GM19239 (cell line): ENCODE measurements around the gene MAGI1.

ENCODE experiments used
- DNase-seq: peaks from one replicate; pipeline ENCODE4 v3.0.0; 2011; ENCODE audit warnings: low spot score; ENCODE audit not compliant: insufficient read length
- FAIRE-seq: peaks from 2 replicates; lab custom pipeline; 2011; peaks lifted over from hg19 to GRCh38; lab: Jason Lieb, UNC

MAGI1 gene

DNA sequence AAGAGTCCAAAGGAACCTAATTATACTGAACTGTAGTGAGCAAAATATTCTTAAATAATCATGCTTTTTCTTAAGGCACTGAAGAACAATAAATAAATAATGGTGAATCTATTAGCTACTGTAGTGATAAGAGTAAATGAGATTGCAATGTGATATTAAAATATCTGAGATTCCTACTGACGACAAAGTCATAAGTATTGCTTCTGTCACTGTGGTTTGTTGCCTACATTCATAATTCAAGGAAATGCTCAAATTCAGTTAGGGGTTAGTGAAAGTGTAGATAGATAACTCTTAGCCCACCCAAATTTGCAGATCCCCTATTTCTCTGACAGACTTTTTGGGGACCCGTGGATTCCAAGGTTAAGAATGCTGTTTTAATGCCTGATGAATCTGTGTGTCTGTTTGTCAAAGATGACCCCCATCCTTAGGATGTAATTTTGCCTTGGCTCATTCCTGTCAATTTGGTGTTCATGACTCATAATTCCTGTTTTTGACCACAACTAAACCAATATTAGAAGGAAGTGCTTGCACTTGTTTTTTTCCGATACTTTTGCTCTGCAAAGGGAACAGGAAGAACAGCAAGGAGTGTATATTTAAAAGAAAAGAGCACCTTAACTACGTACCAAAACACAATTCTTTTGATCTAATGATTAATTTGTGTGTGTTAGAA is 86.7 kb downstream of the MAGI1 start:
- no peak for DNase-seq
- no peak for FAIRE-seq

DNA sequence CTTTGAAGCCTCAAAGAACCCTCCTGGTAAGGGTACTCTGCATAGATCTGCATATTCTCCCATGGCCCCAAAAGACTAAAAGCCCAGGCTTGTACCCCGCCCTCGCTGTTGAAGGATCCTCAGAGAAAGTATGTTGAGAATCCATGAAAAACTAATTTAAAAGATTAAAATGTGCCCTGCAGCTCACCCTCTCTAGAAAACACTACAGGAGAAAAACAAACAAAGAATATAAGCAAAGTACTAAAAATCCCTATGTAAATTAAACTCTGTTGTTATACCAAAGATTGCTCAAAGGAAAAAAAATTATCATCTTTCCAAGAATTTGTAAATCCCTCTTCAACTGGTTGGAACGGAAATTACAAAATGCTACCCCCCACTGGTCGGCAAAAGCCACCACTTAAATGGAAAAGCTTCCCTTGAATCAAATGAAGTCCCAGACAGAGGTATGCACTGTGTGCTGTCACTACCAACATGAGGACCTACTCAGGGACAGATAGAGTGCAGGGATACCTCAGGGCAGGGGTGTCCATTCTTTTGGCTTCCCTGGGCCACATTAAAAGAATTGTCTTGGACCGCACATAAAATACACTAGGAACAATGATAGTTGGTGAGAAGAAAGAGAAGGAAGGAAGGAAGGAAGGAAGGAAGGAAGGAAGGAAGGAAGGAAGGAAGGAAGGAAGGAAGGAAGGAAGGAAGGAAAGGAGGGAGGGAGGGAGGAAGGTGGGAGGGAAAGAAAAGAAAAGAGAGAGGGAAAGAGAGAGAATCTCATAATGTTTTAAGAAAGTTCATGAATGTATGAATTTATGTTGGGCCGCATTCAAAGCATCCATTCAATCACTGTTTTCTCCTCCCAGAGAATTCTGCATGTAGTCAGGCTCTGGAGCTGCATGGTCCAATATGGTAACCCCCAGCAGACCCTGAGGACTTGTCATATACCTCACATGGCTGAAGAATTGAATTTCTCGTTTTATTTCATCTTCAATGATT is 88.1 kb downstream of the MAGI1 start:
- FAIRE-seq = no peak
- no peak for DNase-seq

DNA sequence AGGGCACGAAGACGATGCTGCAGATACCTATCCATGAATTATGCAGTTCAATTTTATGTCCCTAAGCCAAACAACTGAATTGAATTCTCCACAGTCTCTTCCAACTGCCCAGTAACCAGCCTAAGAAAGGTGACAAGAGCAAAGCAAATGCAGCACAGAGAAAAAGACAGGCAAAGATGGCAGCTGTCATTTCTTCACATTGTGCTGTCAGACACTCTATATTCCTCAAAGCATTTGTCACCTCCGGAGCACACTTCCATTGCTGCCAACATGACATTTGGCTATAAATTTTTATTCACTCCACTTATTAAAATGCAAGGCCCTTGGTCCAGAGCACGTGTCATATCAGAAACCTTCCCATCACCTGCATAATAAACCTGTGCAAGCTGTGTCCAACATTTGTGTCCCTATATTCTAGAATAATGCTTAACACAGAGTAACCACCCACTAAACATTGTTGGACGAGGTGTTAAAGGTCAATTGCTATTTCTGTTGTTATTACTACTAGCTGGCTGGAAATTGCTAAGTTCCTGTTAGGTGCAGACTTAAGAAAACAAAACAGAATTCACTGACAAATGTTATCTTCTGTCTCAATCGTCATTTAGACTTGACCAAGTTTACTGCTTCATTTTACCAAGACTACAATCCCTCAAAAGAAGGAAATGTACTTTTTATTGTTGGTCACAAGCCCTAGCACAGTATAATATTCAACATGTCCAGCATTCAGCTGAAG is 89.7 kb downstream of the MAGI1 start:
- DNase-seq (no peak), FAIRE-seq (no peak)

DNA sequence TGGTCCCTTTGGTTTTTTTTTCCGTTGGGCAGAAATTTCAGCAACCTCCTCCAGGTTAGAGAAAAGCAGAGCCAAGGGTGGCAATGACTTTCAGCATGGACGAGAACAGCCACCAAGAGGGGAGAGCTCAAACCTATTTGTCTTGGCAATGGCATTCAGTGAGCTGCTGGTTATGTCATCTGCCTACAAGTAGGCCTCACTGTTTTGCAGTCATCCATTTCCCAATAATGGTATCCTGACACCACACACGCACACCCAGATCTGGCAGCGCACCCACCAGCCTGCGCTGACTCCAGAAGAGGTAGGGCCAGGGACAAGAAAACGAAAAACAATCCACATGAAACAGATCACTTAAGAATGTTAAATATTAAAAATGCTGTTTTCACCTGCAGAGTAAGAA is 92.3 kb downstream of the MAGI1 start:
- FAIRE-seq = no peak

DNA sequence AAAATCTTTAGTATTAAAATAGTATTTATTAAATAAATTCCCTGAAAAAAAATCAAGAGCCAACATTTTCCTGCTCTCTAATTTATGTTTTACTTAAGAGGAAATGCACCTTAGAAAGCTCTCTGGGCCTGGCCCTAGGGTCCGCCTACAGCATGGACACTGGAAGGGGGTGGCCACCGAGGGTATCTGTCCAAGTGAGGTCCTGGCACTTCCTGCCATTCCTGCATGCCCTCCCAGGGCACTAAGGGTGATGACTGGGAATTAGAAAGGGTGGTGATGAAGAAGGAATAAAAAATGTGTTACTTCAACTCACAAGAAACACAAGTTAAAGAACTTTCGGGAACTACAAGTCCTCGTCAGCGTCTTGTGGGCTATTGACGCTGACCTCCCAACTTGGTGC is 92.8 kb downstream of the MAGI1 start:
- DNase-seq (no peak), FAIRE-seq (no peak)

More for the DNA sequence above, 92.3 kb downstream of the MAGI1 start:
- no peak for DNase-seq

DNA sequence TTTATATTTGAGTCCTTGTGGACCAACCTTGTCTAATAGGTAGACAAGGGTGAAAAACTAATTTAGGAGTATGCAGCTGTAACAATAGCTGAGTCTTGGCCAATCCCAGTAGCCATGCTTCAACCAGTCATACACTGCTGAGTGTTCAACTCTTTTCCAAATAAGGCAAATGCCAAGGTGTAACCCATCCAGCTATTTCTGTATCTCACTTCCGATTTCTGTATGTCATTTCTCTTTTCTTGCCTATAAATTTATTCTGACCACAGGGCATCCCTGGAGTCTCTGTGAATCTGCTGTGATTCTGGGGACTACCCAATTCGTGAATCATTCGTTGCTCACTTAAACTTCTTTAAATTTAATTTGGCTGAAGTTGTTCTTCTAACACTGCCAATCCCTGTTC is 93.2 kb downstream of the MAGI1 start:
- DNase-seq = no peak
- no peak for FAIRE-seq

DNA sequence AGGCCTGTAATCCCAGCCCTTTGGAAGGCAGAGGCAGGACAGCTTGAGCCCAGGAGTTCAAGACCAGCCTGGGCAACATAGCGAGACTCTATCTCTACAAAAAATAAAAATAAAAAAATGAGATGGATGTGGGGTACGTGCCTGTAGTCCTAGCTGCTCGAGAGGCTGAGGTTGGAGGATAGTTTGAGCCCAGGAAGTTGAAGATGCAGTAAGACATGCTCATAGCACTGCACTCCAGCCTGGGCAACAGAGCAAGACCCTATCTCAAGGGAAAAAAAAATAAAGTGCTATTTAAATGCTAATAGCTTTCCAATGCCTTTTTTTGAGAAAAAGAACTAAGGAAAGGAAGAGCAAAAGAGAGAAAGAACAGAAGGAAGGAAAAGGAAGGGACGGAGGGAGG is 94.5 kb downstream of the MAGI1 start:
- FAIRE-seq (no peak), DNase-seq (no peak)

DNA sequence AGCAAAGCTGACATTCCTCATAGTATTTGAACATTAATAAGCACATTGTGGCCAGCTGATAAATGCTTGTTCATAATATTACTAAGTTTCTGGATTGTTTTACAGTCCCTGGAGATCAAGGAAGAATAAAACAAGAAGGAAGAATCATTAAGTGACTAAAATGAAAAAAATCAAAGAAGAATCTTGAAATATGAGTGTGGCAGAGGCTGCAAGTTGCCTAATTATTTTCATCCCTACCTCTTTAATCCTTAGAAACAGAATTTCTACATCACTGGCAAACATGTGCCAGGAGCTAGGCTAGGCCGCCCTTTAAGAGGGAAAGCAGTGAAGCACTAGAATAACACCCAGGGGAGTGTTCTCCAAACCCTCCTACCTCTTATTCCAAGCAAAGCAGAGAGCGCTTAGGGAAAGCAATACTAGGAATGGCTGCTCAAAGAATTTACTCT is 98.9 kb downstream of the MAGI1 start:
- DNase-seq = no peak
- no peak for FAIRE-seq

DNA sequence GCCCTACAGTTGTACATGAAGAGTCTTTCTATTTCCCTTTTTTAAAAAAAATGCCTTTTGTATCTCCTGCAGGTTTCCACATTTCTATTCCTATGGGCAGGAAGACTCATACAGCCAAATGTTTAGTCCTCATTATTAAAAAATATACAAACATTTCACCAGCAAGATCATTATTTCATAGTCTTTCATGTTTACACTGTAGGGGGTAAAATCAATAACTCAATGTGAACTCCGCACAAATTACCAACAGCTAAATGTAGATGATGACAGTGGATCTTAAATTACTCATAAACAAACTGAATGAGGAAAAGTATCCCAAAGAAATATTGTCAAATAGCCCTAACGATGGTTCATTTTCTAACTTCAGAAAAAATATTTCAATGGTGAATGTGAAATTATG is 99.5 kb downstream of the MAGI1 start:
- FAIRE-seq = no peak
- no peak for DNase-seq

DNA sequence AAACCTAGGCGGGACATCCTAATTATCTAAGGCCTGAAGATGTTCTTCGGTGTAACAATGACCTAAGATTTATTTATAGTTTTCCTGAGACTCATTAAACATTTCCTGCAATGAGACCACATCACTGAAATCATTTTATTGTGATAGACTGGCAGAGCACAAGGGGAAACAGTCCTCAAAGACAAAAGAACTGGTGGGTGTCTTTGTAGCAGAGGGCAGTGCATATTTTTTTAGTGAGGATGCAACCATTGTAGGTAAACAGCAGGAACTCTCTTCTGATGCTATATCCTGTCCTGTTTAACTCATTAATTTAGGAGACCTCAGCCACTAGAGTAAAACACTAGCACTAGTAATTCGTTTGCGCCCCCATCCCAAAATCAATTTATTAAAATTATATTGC is 100.0 kb downstream of the MAGI1 start:
- no peak for FAIRE-seq

DNA sequence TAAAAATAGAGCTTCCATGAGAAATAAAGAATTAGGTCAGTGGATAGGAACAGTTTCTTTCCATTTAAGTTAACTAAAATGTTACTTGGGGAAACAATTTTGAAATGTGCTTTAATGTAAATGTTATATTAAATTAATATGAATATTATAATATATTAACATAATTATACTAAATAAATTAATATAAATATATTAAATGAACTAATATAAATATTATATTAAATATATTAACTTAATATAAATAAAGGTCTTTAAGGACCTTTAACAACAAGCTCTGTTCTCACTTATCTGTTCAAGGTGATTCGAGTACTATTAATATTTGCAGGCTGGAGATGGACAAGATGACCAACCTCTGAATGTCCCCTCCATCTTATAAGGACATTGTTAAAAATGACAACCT is 100.6 kb downstream of the MAGI1 start:
- FAIRE-seq = no peak
- DNase-seq = no peak

More for the DNA sequence above, 100.0 kb downstream of the MAGI1 start:
- DNase-seq = no peak

DNA sequence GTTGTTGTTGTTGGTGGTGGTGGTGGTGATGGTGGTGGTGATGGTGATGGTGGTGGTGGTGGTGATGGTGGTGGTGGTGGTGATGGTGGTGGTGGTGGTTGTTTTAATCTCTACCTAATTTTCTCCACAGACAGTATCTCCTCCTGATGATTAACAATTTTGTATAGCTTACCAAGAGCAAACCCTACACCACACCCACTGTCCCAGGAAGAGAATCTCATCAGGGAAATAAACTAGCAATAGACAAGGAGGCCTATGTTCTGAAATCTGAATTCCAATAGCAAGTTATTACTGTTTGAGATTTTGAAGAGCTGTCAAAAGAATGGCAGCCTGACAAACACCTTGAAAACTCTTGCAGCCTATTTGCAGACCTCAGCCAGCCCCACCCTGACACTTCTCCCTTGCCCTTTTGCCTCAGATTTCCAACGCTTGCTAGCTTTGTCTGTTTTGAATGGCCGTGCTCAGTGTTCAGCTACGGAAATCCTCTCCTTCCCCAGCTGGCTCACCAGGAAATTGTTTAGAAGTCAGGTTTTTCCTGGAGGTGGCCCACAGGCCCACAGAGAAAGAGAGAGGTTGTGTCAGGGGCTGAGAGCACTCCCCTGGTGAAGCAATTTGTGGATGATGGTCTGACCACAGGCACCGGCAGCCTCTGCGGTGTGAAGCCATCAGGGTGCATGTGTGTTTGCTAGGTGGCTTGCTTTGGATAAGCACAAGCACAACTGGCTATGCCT is 101.6 kb downstream of the MAGI1 start:
- FAIRE-seq (no peak), DNase-seq (no peak)

DNA sequence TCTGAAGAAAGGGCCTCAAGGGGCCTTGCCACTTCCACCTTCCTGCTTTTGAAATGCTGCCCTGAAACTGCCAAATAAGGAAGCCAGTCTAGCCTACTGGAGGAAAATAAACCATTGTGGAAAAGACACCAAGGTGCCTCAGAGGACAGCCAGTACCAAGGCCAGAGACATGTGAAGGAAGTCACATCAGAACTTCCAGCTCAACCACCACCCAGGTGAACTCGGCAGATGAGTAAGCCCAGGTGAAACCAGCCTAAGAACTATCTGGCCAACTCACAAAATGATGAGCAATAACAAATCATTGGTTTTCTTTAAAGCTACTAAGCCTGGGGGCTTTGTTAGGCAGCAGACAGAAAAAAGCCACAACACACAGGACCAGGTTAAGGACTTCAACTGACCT is 103.0 kb downstream of the MAGI1 start:
- no peak for FAIRE-seq
- DNase-seq = no peak

DNA sequence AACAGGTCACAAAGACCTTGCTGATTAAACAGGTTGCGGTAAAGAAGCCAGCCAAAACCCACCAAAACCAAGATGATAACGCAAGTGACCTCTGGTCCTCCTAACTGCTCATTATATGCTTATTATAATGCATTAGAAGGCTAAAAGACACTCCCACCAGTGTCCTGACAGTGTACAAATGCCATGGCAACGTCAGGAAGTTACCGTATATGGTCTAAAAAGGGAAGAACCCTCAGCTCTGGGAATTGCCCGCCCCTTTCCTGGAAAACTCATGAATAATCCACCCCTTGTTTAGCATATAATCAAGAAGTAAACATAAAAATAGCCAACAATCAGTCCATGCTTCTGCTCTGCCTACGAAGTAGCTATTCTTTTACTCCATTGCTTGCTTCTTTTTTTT is 108.1 kb downstream of the MAGI1 start:
- no peak for DNase-seq
- no peak for FAIRE-seq

DNA sequence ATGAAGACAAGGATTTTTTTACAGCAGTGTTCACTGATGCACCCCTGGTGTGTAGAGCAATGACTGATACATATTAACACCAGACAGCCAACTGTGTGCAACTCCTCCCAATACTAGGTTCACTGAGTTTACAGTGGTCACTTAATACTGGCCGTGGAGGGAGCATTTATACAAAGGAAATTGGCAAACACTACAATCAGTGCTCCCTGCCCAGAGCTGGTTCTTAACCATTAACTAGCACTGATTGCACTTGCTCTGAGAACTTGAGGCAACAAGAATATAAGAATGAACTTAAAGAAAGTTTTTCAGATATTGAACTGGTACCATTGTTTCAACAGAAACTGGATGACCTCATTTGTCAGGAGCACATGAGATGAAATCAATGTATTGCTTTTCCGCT is 110.6 kb downstream of the MAGI1 start:
- DNase-seq (no peak), FAIRE-seq (no peak)

DNA sequence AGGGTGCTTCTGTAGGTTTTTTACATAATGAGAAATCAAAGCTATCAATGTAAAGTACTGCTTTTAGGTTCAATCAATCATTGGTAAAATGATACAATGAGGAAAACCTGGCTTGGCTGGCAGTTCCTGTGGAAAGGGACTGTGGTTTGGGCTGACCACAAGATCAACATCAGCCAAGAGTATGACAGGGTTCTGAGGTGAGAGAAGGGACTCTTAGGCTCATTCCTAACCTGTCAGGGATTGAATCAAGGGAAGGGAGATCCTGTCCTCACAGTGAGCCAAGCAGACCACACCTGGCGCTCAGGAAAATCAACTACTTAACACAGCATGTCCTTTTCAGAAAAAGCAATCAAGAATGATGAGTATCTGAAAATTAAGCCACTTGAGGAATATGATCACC is 111.1 kb downstream of the MAGI1 start:
- FAIRE-seq = no peak
- no peak for DNase-seq

DNA sequence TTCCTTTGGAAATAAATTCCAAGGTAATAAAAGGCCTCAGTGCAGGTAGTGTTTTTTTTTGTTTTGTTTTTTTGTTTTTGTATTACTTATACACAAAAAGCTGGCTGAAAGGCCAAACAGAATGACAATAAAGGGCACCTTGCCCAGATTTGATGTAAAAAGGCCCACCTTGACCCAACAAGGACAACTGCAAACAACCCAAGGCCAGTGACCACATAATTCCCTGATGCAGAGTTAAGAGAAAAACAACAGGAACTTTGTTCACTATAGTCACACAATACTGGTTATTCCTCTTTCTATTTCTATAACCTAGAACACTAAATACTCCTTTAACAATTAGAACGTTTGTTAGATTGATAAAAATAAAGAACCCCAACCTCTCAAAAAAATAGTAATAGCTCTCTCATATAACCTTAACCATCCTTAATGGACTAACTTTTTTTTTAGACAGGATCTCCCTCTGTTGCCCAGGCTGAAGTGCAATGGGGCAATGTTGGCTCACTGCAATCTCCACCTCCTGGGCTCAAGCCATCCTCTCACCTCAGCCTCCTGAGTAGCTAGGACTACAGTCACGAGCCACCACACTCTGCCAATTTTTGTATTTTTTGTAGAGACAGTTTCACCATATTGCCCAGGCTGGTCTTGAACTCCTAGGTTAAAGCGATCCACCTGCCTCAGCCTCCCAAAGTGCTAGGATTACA is 113.3 kb downstream of the MAGI1 start:
- FAIRE-seq = no peak
- DNase-seq = no peak

DNA sequence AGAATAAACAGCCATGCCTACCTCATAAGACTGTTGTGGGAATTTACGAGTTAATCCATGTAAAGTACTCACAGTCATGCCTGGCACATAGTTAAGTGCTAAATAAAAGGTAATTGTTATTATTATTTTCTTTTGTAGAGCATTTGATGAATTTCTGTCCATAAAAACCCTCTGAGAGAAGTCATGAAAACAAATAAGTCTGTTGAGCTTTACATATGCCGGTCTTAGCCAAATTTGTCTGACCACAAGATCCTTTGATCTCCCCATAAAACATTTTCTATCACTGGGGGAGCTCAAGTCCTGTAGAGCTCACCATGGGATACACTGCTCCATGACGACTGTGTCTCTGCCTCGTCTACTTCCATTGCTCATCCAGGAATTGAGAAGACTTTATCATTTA is 114.0 kb downstream of the MAGI1 start:
- FAIRE-seq = no peak
- DNase-seq = no peak

DNA sequence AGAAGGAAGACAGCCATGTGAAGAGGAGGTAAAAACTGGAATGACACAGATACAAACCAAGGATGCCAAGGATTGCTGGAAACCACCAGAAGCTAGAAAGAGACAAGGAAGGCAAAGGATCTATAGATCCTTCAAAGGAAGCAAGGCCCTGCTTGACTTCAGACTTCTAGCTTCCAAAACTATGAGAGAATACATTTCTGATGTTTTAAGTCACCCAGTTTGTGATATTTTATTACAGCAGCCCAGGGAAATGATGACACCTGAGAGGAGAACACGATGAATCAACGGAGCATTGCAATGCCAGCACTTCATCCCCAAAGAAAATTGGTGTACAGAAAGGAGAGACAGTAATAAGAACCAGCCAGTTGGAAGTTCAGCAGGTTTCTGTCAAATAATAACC is 116.3 kb downstream of the MAGI1 start:
- DNase-seq (no peak), FAIRE-seq (no peak)

DNA sequence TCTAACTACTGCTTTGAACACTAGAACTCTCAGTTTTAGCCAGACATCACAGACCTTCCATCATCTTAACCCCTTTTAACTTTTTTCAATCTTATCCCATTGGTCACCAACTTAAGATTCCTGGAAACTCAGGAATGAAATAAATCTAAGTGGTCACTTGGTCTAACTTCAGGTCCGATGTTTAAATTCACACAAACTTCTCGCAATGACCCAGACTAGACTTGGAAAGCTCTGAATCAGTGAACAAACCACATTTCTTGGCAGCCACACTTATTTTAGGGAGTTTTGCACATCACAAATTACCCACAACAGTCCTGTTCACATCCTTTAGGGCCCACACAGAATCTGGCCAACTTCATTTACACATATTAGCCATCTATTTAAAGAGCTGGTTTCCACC is 118.9 kb downstream of the MAGI1 start:
- no peak for DNase-seq
- FAIRE-seq = no peak
